ENCODE measurements around the gene PDZK1IP1.

DNA sequence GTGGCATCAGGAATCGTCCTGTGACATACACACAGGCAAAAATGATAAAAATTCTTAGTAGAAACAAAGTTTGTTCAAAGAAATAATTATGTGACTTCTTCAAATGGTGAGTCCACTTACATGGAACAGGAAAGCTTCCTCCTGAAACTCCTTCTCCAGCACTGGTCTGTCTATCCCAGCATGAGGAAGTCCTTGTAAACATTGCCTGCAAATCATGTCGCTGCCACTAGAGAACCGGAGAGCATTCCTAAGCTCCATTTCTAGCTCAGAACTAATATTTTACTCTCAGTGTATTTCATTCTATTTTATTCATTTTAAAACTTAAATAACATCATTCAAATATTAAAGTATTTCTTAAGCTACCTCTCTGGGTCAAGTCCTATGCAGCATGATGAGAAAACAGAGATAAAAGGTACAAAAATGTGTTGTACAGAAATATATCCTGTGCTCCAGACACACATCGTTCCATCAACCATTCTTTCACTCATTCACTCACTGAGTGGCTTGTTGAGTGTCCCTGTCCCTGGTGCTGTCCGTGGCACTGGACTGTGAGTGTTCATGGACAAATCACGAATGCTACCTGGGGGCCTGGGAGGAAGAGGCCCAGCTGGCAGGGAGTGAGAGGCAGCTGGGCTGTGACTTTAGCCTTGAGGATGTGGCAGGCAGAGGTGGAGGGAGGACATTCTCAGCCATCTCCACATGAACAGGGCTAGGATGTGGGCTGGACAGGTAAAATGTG is 42.6 kb downstream of the PDZK1IP1 start:
- TF ChIP-seq, protein P1, sequence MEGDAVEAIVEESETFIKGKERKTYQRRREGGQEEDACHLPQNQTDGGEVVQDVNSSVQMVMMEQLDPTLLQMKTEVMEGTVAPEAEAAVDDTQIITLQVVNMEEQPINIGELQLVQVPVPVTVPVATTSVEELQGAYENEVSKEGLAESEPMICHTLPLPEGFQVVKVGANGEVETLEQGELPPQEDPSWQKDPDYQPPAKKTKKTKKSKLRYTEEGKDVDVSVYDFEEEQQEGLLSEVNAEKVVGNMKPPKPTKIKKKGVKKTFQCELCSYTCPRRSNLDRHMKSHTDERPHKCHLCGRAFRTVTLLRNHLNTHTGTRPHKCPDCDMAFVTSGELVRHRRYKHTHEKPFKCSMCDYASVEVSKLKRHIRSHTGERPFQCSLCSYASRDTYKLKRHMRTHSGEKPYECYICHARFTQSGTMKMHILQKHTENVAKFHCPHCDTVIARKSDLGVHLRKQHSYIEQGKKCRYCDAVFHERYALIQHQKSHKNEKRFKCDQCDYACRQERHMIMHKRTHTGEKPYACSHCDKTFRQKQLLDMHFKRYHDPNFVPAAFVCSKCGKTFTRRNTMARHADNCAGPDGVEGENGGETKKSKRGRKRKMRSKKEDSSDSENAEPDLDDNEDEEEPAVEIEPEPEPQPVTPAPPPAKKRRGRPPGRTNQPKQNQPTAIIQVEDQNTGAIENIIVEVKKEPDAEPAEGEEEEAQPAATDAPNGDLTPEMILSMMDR (IDR thresholded peaks at IDR 0.05; ENCODE audit: borderline replicate concordance, extremely low read depth, low read length, poor library complexity, severe bottlenecking), result no peak
- TF ChIP-seq EZH2 (IDR thresholded peaks at IDR 0.05; ENCODE audit: borderline replicate concordance, low read depth, low read length, severe bottlenecking), result no peak

All from DND-41 (cell line).